Activated T-cell treated with anti-CD3 and anti-CD28 coated beads for 1 hour (primary cell): Measurements from ENCODE around the gene ZMYND8.
"Not testable (repeated sequence)": the region's sequence is repeated elsewhere in the genome, so short reads cannot be mapped to it uniquely, and the experiment has no call there.

ENCODE experiments used
- DNase-seq: peaks from one replicate; pipeline ENCODE4 v3.0.0-alpha.2; 2020; ENCODE audit warnings: low read depth

The ZMYND8 gene

DNA sequence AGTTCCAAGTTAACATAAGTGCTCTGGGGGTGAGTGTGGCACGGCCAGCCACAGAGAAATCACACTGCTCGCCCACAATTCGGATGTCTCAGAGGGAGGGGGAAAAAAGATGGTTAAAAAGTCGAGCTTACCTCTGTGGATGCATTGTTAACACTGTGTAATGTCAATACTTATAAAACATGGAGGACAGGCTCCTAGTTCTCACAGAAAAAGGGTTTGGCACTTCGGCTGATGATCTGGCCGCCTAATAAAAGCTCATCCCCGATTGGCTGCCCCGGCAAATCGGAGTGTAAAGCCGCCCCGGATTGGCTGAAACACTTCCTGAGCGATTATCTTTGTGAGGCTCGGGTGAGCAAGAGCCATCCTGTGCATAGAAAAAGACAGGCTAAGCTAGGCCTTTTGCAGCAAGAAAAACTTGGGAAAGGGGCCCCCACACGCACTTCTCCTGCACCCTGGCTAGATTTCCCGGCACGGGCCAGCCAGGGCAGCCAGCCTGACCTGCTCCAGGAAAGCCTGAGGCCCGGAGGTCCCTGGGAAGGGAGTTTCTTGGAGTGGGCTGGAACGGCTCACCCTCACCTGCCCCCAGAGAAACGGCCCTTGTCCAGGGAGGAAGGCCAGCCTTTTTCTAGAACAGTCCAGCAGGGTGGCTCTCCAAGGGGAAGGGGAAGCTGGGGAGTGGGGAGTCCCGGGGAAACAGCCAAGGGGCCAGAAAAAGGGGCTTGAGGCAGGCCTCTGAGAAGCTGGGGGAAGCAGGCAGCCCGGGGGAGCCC is at the start of gene ZMYND8:
TSS of gene ZMYND8 (minus strand) at position 174 of the 770 bp plus-strand sequence. CDS start at position 145, 29 bp downstream.
- peak; percentile 92 for DNase-seq

GRCh38 chr20:47405775-47406325 is 49.4 kb upstream of the ZMYND8 start:
- no peak for DNase-seq

DNA sequence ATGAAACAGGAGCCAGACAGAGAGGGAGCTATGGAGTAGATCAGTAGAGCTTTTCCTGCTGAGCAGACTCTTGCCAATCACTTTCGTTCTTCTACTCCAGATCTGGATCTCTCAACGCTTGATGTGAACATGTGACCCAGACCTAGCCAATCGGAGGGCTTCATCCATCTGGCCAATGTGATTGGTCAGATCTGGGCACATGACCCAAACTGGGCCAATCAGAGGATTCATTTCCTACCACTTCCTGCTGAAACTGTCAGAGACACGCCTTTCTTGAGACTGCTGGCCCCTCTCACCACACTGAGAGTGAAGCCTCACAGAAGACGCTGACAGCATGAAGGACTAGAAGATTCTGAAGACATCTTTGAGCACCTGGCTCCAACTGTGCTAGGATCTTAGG is 44.2 kb upstream of the ZMYND8 start:
- DNase-seq, result no peak

DNA sequence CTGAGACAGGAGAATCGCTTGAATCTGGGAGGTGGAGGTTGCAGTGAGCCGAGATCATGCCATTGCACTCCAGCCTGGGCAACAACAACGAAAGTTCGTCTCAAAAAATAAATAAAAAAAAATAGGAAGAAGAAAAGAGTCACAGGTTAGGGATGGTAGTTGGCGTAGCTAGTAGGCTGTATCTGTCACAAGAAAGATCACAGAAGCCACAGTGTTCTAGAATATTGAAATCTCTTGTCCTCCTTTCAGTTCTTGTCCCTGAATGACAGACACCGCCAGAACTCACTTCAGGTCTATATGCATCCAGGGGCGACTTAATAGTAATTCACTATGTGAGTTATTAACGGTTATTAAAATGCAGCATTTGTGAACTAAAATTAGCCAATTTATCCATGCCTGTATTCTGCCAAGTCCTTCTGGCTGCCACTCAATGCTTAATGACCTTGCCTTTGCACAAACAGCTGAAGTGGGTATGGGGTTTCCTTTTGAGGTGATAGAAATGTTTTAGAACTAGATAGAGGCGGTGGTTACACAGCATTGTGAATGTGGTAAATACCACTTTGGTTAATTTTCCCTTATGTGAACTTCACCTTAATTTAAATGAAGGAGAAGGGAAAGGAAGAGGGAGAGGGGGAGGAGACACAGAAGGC is 41.3 kb upstream of the ZMYND8 start:
- DNase-seq, result no peak

- no peak for DNase-seq
Observed at GRCh38 chr20:47396762-47397476, 40.4 kb upstream of the ZMYND8 start.

DNA sequence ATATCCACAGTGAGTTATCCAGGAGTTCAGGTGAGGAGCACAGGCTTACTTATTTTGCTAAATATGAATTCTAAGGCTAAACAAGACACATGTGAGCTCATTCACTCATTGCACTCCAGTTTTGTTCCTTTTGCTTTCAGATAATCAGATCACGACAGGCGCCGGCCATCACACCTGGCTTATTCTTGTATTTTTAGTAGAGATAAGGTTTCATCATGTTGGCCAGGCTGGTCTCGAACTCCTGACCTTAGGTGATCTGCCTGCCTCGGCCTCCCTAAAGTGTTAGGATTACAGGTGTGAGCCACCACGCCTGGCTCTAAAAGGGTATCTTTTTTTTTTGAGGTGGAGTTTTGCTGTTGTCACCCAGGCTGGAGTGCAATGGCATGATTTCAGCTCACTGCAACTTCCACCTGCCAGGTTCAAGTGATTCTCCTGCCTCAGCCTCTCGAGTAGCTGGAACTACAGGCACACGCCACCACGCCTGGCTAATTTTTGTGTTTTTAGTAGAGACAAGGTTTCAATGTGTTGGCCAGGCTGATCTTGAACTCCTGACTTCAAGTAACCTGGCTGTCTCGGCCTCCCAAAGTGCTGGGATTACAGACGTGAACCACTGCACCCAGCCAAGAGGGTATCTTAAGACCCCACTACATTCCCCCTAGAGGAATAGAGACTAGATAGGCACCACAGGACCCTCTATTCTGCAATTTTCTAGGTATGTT is 37.5 kb upstream of the ZMYND8 start:
- DNase-seq, result not testable (repeated sequence)

GRCh38 chr20:47392721-47393073 is 36.2 kb upstream of the ZMYND8 start:
- no peak for DNase-seq

DNA sequence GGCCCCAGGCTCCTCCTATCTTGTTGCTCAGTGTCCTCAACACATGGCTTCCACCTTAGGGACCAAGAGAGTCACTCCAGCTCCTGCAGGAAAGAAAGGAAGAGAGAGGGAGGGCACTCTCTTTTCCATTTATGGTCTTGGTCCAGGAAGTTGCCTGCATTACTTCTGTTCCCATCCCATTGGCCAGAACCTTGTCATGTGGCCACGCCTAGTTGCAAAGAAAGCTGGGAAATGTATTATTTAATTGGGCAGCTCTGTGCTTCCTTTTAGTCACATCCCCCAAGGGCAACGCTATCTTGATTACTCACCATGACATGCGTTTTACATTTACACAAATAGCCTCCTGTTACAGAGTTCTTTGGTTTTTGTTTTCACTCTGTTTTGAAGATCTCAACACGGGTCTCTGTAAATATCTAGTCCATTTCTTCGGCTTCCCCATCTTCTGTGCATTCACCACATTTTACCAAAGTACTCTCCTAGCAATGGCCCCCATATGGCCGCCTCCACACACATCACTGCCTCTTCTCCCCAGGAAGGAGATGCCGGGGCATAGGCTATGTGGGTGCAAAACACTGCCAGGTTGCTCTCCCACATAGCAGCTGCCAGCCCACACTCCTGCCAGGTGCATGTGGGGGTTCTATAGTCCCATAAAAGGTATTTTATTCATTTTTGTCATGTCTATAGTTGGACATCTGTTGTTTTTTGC is 35.7 kb upstream of the ZMYND8 start:
- DNase-seq, result no peak

- DNase-seq, result no peak
Observed at GRCh38 chr20:47391276-47392010, 34.9 kb upstream of the ZMYND8 start.

GRCh38 chr20:47389867-47390347 is 33.4 kb upstream of the ZMYND8 start:
- no peak for DNase-seq

DNA sequence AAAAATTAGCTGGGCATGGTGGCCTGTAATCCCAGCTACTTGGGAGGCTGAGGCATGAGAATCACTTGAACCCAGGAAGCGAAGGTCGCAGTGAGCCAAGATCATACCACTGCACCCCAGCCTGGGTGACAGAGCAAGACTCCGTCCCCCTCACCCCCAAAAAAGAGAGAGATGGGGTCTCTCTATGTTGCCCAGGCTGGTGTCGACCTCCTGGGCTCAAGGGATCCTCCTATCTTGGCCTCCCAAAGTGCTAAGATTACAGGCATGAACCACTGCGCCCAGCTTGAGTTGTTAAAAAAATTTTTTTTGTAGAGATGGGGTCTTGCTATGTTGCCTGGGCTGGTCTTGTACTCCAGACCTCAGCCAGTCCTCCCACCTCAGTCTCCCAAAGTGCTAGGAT is 29.5 kb upstream of the ZMYND8 start:
- not testable (repeated sequence) for DNase-seq

- no peak for DNase-seq
Observed at GRCh38 chr20:47382746-47383415, 26.4 kb upstream of the ZMYND8 start.

- no peak for DNase-seq
Observed at GRCh38 chr20:47380481-47380880, 24.0 kb upstream of the ZMYND8 start.

DNA sequence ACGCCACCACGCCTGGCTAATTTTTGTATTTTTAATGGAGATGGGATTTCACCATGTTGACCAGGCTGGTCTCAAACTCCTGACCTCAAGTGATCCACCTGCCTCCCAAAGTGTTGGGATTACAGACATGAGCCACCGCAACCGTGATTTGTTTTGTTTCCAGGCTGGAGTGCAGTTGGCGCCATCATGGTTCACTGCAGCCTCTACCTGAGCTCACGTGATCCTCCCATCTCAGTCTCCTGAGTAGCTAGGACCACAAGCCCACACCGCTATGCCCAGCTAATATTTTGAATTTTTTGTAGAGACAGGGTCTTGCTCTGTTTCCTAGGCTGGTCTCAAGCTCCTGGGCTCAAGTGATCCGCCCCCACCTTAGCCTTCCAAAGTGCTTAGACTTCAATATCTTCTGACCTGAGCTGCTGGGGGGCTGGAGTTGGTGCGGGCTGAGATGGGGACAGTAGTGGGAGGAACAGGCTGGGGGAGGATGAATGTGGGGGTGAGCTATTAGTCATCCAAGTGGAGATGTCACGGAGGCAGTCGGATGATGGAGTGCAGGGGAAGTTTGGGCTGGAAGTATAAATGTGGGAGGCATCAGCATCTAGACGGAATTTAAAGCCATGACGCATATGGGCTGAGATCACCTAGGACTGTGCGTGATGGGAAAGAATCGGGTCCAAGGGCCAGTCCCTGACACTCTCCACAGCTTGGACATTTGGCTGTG is 23.1 kb upstream of the ZMYND8 start:
- no peak for DNase-seq

DNA sequence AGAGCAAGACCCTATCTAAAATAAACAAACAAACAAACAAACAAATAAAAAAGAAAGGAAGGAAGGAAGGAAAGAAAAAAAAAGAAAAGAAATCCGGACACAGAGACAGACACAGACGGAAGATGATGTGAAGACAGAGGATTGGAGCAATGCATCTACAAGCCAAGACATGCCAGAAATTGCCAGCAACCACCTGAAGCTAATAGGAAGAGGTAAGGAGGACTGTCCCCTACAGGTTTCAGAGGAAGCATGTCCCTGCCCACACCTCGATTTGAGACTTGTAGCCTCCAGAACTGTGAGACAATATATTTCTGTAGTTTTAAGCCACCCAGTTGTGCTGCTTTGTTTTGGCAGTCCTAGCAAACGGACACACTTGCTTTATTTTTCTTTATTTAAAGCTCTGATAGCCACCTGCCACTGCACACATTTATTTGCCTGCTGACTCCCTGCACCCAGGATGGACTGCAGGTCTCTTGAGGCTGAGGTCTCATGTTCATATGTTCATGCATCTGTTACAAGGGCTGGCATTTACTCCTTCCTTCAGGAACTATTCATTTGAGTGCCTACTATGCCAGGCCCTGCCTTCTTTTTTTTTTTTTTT is 20.7 kb upstream of the ZMYND8 start:
- DNase-seq, result no peak

DNA sequence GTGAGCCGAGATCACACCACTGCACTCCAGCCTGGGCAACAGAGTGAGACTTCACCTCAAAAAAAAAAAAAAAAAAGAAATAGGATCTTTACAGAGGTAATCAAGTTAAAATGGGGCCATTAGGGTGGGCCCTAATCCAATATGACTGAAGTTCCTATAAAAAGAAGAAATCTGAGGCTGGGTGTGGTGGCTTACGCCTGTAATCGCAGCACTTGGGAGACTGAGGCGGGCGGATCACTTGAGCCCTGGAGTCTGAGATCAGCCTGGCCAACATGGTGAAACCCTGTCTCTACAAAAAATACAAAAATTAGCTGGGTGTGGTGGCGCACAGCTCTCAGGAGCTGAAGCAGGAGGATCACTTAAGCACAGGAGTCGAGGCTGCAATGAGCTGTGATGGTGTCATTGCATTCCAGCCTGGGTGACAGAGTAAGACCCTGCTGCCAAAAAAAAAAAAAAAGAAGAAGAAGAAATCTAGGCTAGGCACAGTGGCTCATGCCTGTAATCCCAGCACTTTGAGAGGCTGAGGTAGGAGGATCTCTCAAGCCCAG is 19.7 kb upstream of the ZMYND8 start:
- not testable (repeated sequence) for DNase-seq

DNA sequence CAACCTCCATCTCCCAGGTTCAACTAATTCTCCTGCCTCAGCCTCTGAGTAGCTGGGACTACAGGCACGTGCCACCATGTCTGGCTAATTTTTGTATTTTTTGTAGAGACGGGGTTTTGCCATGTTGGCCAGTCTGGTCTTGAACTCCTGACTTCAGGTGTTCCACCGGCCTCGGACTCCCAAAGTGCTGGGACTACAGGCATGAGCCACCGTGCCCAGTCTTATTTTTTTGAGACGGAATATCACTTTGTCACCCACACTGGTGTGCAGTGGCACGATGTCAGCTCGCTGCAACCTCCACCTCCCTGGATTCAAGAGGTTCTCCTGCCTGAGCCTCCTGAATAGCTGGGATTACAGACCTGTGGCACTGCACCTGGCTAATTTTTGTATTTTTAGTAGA is 17.6 kb upstream of the ZMYND8 start:
- not testable (repeated sequence) for DNase-seq

GRCh38 chr20:47373206-47373733 is 16.8 kb upstream of the ZMYND8 start:
- DNase-seq, result no peak
